ENCODE data around the gene SCTR.

Gene SCTR

GRCh38 chr2:119417908-119418307 lies 106.4 kb downstream of the SCTR start:
- Mint-ChIP-seq H3K4me3 (no peak overlapping the region), H3K27me3 (ENCODE audit: low read depth, poor library complexity) (no peaks in the 10 kb centered on the region)

GRCh38 chr2:119416299-119416923 lies 107.9 kb downstream of the SCTR start:
- Mint-ChIP-seq H3K4me3 (no peak overlapping the region), H3K4me1 (peaks cover 10% of the 10 kb centered on the region), H3K27me3 (ENCODE audit: low read depth, poor library complexity) (no peaks in the 10 kb centered on the region), H3K9me3 (peaks cover 41% of the 10 kb centered on the region), H3K36me3 (ENCODE audit: low read depth) (peaks cover 4% of the 10 kb centered on the region), H3K27ac (no peak overlapping the region)
- DNase-seq = no peak
- TF ChIP-seq CTCF (IDR thresholded peaks at IDR 0.05) = no peak

More at GRCh38 chr2:119417908-119418307, 106.4 kb downstream of the SCTR start:
- TF ChIP-seq CTCF (IDR thresholded peaks at IDR 0.05) = no peak
- Mint-ChIP-seq H3K27ac (no peak overlapping the region), H3K36me3 (ENCODE audit: low read depth) (no peaks in the 10 kb centered on the region), H3K4me1 (peaks cover 19% of the 10 kb centered on the region), H3K9me3 (peaks cover 51% of the 10 kb centered on the region)
- no peak for DNase-seq

DNA sequence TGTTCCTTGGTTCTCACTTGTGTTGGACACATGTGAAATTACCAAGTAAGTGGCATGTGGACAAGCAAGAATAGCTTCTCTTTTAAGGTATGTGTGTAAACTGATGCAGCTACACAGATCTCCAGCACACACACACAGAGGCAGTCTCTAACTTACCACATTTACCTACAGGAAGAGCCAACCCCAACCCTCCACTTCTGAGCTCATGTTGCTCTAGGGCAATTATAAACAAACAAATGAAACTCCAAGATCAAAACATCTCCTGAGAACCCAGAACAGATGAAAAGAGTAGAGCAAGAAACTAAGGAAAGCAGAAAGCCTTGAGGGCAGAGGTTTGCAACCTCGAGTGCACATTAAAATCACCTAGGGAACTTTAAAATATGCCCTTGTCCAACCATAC lies 108.7 kb downstream of the SCTR start:
- Mint-ChIP-seq H3K4me3 (no peak overlapping the region), H3K27ac (peak overlapping the region; percentile 85), H3K4me1 (peaks cover 10% of the 10 kb centered on the region), H3K9me3 (peaks cover 43% of the 10 kb centered on the region), H3K27me3 (ENCODE audit: low read depth, poor library complexity) (peaks cover 3% of the 10 kb centered on the region), H3K36me3 (ENCODE audit: low read depth) (peaks cover 4% of the 10 kb centered on the region)
- no peak for TF ChIP-seq CTCF (IDR thresholded peaks at IDR 0.05)
- DNase-seq = no peak

- H3K9me3 Mint-ChIP-seq = peaks cover 41% of the 10 kb centered on the region
- DNase-seq = no peak
- TF ChIP-seq CTCF (IDR thresholded peaks at IDR 0.05) = no peak
- no peak overlapping the region for H3K4me3 Mint-ChIP-seq
- H3K4me1 Mint-ChIP-seq = peaks cover 10% of the 10 kb centered on the region
- no peak overlapping the region for H3K27ac Mint-ChIP-seq
- H3K36me3 Mint-ChIP-seq (ENCODE audit: low read depth) = peaks cover 4% of the 10 kb centered on the region
- H3K27me3 Mint-ChIP-seq (ENCODE audit: low read depth, poor library complexity) = peaks cover 3% of the 10 kb centered on the region
Measured at GRCh38 chr2:119414894-119415293, 109.4 kb downstream of the SCTR start.

GRCh38 chr2:119409506-119409905 lies 114.8 kb downstream of the SCTR start:
- Mint-ChIP-seq H3K9me3 (peaks cover 30% of the 10 kb centered on the region), H3K4me3 (no peak overlapping the region), H3K4me1 (peaks cover 11% of the 10 kb centered on the region), H3K27me3 (ENCODE audit: low read depth, poor library complexity) (peaks cover 13% of the 10 kb centered on the region), H3K36me3 (ENCODE audit: low read depth) (peaks cover 4% of the 10 kb centered on the region), H3K27ac (no peak overlapping the region)
- TF ChIP-seq CTCF (IDR thresholded peaks at IDR 0.05) = no peak
- DNase-seq = no peak

GRCh38 chr2:119408221-119408619 lies 116.1 kb downstream of the SCTR start:
- peaks cover 4% of the 10 kb centered on the region for H3K36me3 Mint-ChIP-seq (ENCODE audit: low read depth)
- peaks cover 13% of the 10 kb centered on the region for H3K27me3 Mint-ChIP-seq (ENCODE audit: low read depth, poor library complexity)
- H3K4me1 Mint-ChIP-seq = peaks cover 18% of the 10 kb centered on the region
- no peak for DNase-seq
- no peak overlapping the region for H3K4me3 Mint-ChIP-seq
- H3K27ac Mint-ChIP-seq = no peak overlapping the region
- peaks cover 18% of the 10 kb centered on the region for H3K9me3 Mint-ChIP-seq
- no peak for TF ChIP-seq CTCF (IDR thresholded peaks at IDR 0.05)
